ENCODE measurements around the gene ICAM4.

Gene ICAM4

DNA sequence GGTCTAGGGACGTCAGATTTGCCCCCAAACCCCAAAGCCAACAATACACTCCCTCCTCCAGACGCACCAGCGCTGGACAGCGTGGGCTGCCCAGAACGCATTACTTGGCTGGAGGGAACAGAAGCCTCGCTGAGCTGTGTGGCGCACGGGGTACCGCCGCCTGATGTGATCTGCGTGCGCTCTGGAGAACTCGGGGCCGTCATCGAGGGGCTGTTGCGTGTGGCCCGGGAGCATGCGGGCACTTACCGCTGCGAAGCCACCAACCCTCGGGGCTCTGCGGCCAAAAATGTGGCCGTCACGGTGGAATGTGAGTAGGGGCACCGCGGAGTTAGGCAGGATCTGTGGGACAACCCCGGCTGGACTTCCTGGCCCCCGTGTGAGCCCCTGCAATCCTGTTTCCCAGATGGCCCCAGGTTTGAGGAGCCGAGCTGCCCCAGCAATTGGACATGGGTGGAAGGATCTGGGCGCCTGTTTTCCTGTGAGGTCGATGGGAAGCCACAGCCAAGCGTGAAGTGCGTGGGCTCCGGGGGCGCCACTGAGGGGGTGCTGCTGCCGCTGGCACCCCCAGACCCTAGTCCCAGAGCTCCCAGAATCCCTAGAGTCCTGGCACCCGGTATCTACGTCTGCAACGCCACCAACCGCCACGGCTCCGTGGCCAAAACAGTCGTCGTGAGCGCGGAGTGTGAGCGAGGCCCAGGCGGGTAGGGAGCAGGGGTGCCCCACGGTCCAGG, 7.0 kb downstream of the ICAM4 start:
- Histone ChIP-seq H3K27ac (ENCODE audit: low read length) (no peak overlapping the region), H3K9ac (ENCODE audit: low read depth, low read length) (no peak overlapping the region), H3K9me3 (ENCODE audit: insufficient read depth, low read length, severe bottlenecking) (no peaks in the 10 kb centered on the region), H2AFZ (ENCODE audit: low read depth, low read length) (no peak overlapping the region), H3K36me3 (ENCODE audit: insufficient read depth, low read length) (no peaks in the 10 kb centered on the region), H4K20me1 (ENCODE audit: insufficient read depth, low read length) (no peaks in the 10 kb centered on the region), H3K4me2 (ENCODE audit: insufficient read depth, low read length) (no peak overlapping the region), H3K27me3 (ENCODE audit: insufficient read depth, low read length, poor library complexity) (no peaks in the 10 kb centered on the region), H3K79me2 (ENCODE audit: insufficient read depth, low read length) (no peaks in the 10 kb centered on the region), H3K4me3 (ENCODE audit: low read depth in 1 of 2, low read length in 2 of 2) (no peak overlapping the region), H3K4me1 (ENCODE audit: insufficient read depth, low read length) (no peaks in the 10 kb centered on the region)
- no peak for TF ChIP-seq EZH2 (IDR thresholded peaks at IDR 0.05; ENCODE audit: borderline replicate concordance, low read depth, low read length, severe bottlenecking)
- TF ChIP-seq, protein P1, sequence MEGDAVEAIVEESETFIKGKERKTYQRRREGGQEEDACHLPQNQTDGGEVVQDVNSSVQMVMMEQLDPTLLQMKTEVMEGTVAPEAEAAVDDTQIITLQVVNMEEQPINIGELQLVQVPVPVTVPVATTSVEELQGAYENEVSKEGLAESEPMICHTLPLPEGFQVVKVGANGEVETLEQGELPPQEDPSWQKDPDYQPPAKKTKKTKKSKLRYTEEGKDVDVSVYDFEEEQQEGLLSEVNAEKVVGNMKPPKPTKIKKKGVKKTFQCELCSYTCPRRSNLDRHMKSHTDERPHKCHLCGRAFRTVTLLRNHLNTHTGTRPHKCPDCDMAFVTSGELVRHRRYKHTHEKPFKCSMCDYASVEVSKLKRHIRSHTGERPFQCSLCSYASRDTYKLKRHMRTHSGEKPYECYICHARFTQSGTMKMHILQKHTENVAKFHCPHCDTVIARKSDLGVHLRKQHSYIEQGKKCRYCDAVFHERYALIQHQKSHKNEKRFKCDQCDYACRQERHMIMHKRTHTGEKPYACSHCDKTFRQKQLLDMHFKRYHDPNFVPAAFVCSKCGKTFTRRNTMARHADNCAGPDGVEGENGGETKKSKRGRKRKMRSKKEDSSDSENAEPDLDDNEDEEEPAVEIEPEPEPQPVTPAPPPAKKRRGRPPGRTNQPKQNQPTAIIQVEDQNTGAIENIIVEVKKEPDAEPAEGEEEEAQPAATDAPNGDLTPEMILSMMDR (IDR thresholded peaks at IDR 0.05; ENCODE audit: borderline replicate concordance, extremely low read depth, low read length, poor library complexity, severe bottlenecking) = no peak
- DNase-seq = no peak
- ATAC-seq (ENCODE audit: insufficient read depth, low read depth) = no peak

- no peak for ATAC-seq (ENCODE audit: insufficient read depth, low read depth)
- H4K20me1 ChIP-seq (ENCODE audit: insufficient read depth, low read length) = no peaks in the 10 kb centered on the region
- TF ChIP-seq EZH2 (IDR thresholded peaks at IDR 0.05; ENCODE audit: borderline replicate concordance, low read depth, low read length, severe bottlenecking) = no peak
- TF ChIP-seq, protein P1 (IDR thresholded peaks at IDR 0.05; ENCODE audit: borderline replicate concordance, extremely low read depth, low read length, poor library complexity, severe bottlenecking) = no peak
These were observed 7.6 kb downstream of the ICAM4 start for GRCh38 chr19:10294368-10294697.

GRCh38 chr19:10295305-10295846, 8.6 kb downstream of the ICAM4 start:
- no peak for ATAC-seq (ENCODE audit: insufficient read depth, low read depth)
- TF ChIP-seq EZH2 (IDR thresholded peaks at IDR 0.05; ENCODE audit: borderline replicate concordance, low read depth, low read length, severe bottlenecking) = no peak
- TF ChIP-seq, protein P1 (IDR thresholded peaks at IDR 0.05; ENCODE audit: borderline replicate concordance, extremely low read depth, low read length, poor library complexity, severe bottlenecking) = no peak
- no peaks in the 10 kb centered on the region for H3K79me2 ChIP-seq (ENCODE audit: insufficient read depth, low read length)
- H3K4me3 ChIP-seq (ENCODE audit: low read depth in 1 of 2, low read length in 2 of 2) = no peak overlapping the region
- no peaks in the 10 kb centered on the region for H3K9me3 ChIP-seq (ENCODE audit: insufficient read depth, low read length, severe bottlenecking)
- no peaks in the 10 kb centered on the region for H3K36me3 ChIP-seq (ENCODE audit: insufficient read depth, low read length)
- H3K9ac ChIP-seq (ENCODE audit: low read depth, low read length) = no peak overlapping the region
- H4K20me1 ChIP-seq (ENCODE audit: insufficient read depth, low read length) = no peaks in the 10 kb centered on the region
- no peak for DNase-seq
- no peak overlapping the region for H3K27ac ChIP-seq (ENCODE audit: low read length)
- no peaks in the 10 kb centered on the region for H3K27me3 ChIP-seq (ENCODE audit: insufficient read depth, low read length, poor library complexity)
- no peaks in the 10 kb centered on the region for H3K4me1 ChIP-seq (ENCODE audit: insufficient read depth, low read length)
- no peak overlapping the region for H2AFZ ChIP-seq (ENCODE audit: low read depth, low read length)
- H3K4me2 ChIP-seq (ENCODE audit: insufficient read depth, low read length) = no peak overlapping the region

More at GRCh38 chr19:10294368-10294697, 7.6 kb downstream of the ICAM4 start:
- Histone ChIP-seq H3K36me3 (ENCODE audit: insufficient read depth, low read length) (no peaks in the 10 kb centered on the region), H3K9ac (ENCODE audit: low read depth, low read length) (no peak overlapping the region), H3K4me1 (ENCODE audit: insufficient read depth, low read length) (no peaks in the 10 kb centered on the region), H3K27ac (ENCODE audit: low read length) (no peak overlapping the region), H3K9me3 (ENCODE audit: insufficient read depth, low read length, severe bottlenecking) (no peaks in the 10 kb centered on the region), H3K4me3 (ENCODE audit: low read depth in 1 of 2, low read length in 2 of 2) (no peak overlapping the region), H3K4me2 (ENCODE audit: insufficient read depth, low read length) (no peak overlapping the region), H3K27me3 (ENCODE audit: insufficient read depth, low read length, poor library complexity) (no peaks in the 10 kb centered on the region), H3K79me2 (ENCODE audit: insufficient read depth, low read length) (no peaks in the 10 kb centered on the region), H2AFZ (ENCODE audit: low read depth, low read length) (no peak overlapping the region)
- DNase-seq = no peak

All from DND-41 (cell line).